Measurements from ENCODE around the gene METAP2. TPM values are rescaled to one million over a fixed set of nuclear protein-coding genes. Genes with fewer than 3 reads are reported as not detected.

The METAP2 gene
- total and polyA plus RNA-seq, 2 of the 8 experiments (the other 6 are each of a cell fraction or from before 2014, with no cell fraction given): 41.3 to 114 TPM

- TF ChIP-seq SIRT6 (IDR thresholded peaks at IDR 0.05; ENCODE audit: low read length) (no peak), ATF2 (IDR thresholded peaks at IDR 0.05; ENCODE audit: low read length) (no peak), MAX (IDR thresholded peaks at IDR 0.05) (no peak)
Observed at GRCh38 chr12:95511977-95512376, 38.0 kb downstream of the METAP2 start (continued).

Measured in H1 (cell line).